GM19238 (cell line): ENCODE data around the gene FAM83C.
"Not testable (repeated sequence)": the region's sequence is repeated elsewhere in the genome, so short reads cannot be mapped to it uniquely, and the experiment has no call there.

Experiments
- DNase-seq: peaks from one replicate; pipeline ENCODE4 v3.0.0; 2011; ENCODE audit warnings: low spot score; ENCODE audit not compliant: insufficient read length

The FAM83C gene

GRCh38 chr20:35318502-35319157 is 26.4 kb upstream of the FAM83C start:
- DNase-seq = no peak

- DNase-seq = no peak
Measured at GRCh38 chr20:35317416-35318210, 25.4 kb upstream of the FAM83C start.

GRCh38 chr20:35316086-35316485 is 23.9 kb upstream of the FAM83C start:
- DNase-seq = no peak

- DNase-seq = not testable (repeated sequence)
Measured at GRCh38 chr20:35315632-35316020, 23.4 kb upstream of the FAM83C start.

- DNase-seq = no peak
Measured at GRCh38 chr20:35314816-35315631, 22.8 kb upstream of the FAM83C start.

- no peak for DNase-seq
Measured at GRCh38 chr20:35312318-35312717, 20.1 kb upstream of the FAM83C start.

- no peak for DNase-seq
Measured at GRCh38 chr20:35311822-35312221, 19.6 kb upstream of the FAM83C start.

GRCh38 chr20:35311409-35311808 is 19.2 kb upstream of the FAM83C start:
- DNase-seq = no peak

- DNase-seq = no peak
Measured at GRCh38 chr20:35307666-35308653, 15.7 kb upstream of the FAM83C start.

GRCh38 chr20:35306931-35307517 is 14.8 kb upstream of the FAM83C start:
- no peak for DNase-seq

GRCh38 chr20:35305682-35306556 is 13.7 kb upstream of the FAM83C start:
- DNase-seq = no peak

GRCh38 chr20:35304956-35305355 is 12.7 kb upstream of the FAM83C start:
- no peak for DNase-seq

GRCh38 chr20:35303735-35304491 is 11.7 kb upstream of the FAM83C start:
- peak; percentile 85 for DNase-seq

GRCh38 chr20:35303382-35303734 is 11.1 kb upstream of the FAM83C start:
- DNase-seq = no peak

- no peak for DNase-seq
Measured at GRCh38 chr20:35302421-35303335, 10.5 kb upstream of the FAM83C start.

- no peak for DNase-seq
Measured at GRCh38 chr20:35301426-35301825, 9.2 kb upstream of the FAM83C start.

- no peak for DNase-seq
Measured at GRCh38 chr20:35300469-35301262, 8.4 kb upstream of the FAM83C start.
